HG03575 (cell line): Measurements from ENCODE around the gene SEMA4G.

Source experiments
- ATAC-seq: cut with Tn5 transposase; IDR thresholded peaks from one replicate; pipeline ENCODE4 v1.9.1; 2021; ENCODE audit not compliant: unreplicated experiment, insufficient number of reproducible peaks, low FRiP score; ENCODE audit errors: extremely low read depth

Gene SEMA4G

GRCh38 chr10:100983868-100984671 lies 14.8 kb downstream of the SEMA4G start:
- ATAC-seq, result no peak

GRCh38 chr10:100984672-100985177 lies 15.4 kb downstream of the SEMA4G start:
- ATAC-seq, result no peak

- no peak for ATAC-seq
Measured at GRCh38 chr10:100985336-100985735, 16.0 kb downstream of the SEMA4G start.

- no peak for ATAC-seq
Measured at GRCh38 chr10:100986623-100986951, 17.3 kb downstream of the SEMA4G start.

GRCh38 chr10:100986952-100987684 lies 17.8 kb downstream of the SEMA4G start, which contains the start of the genes MRPL43 and TWNK:
TSS of gene MRPL43 (minus strand) at chr10:100987497. CDS start at chr10:100987443, 54 bp downstream.
TSS of gene TWNK (plus strand) at chr10:100987543. CDS start at chr10:100988211, 668 bp downstream.
- no peak for ATAC-seq

GRCh38 chr10:100987685-100988049 lies 18.4 kb downstream of the SEMA4G start:
- ATAC-seq, result no peak

- ATAC-seq, result no peak
Measured at GRCh38 chr10:100988166-100988565, 18.9 kb downstream of the SEMA4G start.

- ATAC-seq, result no peak
Measured at GRCh38 chr10:100989088-100989487, 19.8 kb downstream of the SEMA4G start.

GRCh38 chr10:100993986-100994708 lies 24.8 kb downstream of the SEMA4G start:
- no peak for ATAC-seq

GRCh38 chr10:100995181-100995580 lies 25.9 kb downstream of the SEMA4G start:
- no peak for ATAC-seq

GRCh38 chr10:100996678-100997359 lies 27.5 kb downstream of the SEMA4G start:
- no peak for ATAC-seq

GRCh38 chr10:100997360-100998182 lies 28.3 kb downstream of the SEMA4G start:
- ATAC-seq, result no peak

- ATAC-seq, result no peak
Measured at GRCh38 chr10:100998183-100998990, 29.1 kb downstream of the SEMA4G start.

- ATAC-seq, result no peak
Measured at GRCh38 chr10:100998991-100999741, 29.9 kb downstream of the SEMA4G start.

GRCh38 chr10:100999742-101000126 lies 30.4 kb downstream of the SEMA4G start, which contains the start of gene LZTS2:
TSS of gene LZTS2 (plus strand) at chr10:100999808. CDS start at chr10:101002539, 2,731 bp downstream.
- no peak for ATAC-seq

- no peak for ATAC-seq
Measured at GRCh38 chr10:101000127-101000914, 31.0 kb downstream of the SEMA4G start.
